Panc1 (cell line): ENCODE data around the gene FARS2. TPM values are rescaled to one million over a fixed set of nuclear protein-coding genes. Genes with fewer than 3 reads are reported as not detected.

ENCODE experiments used
- ATAC-seq: fragments of 200-7000 bp; cut with Tn5 transposase; 2 replicates; pipeline ENCODE4 v1.9.1; 2020; ENCODE audit warnings: mild to moderate bottlenecking, moderate library complexity
- BruUV-seq: library from RNA; stranded (reverse); fragments of 400-500 nt; replicated peaks from 2 replicates; lab custom pipeline; 2021; lab: Mats Ljungman, UMichigan
- CTCF ChIA-PET: fragments of 300-600 bp; sonication (Branson Sonifier 250); formaldehyde crosslinking; loops from one replicate; lab custom pipeline; 2022; ENCODE audit warnings: antibody characterized with exemption; lab: Charles Lee
- POLR2A ChIA-PET: fragments of 300-600 bp; sonication (Branson Sonifier 250); formaldehyde crosslinking; loops from one replicate; lab custom pipeline; 2022; ENCODE audit warnings: antibody characterized with exemption; lab: Charles Lee
- DNase-seq: peaks from one replicate; pipeline ENCODE4 v3.0.0-alpha.2; 2010; ENCODE audit warnings: low read depth, low spot score
- H3K27ac ChIP-seq: 2 replicates; pipeline ENCODE4 v1.5.1; 2011; ENCODE audit warnings: mild to moderate bottlenecking, low read length, inconsistent platforms
- H3K27me3 ChIP-seq: fragments of 200-500 bp; sonication (Bioruptor generic); 2 replicates; pipeline ENCODE4 v1.6.0; 2014; ENCODE audit warnings: low read length, inconsistent platforms; ENCODE audit not compliant: control insufficient read depth, insufficient read depth
- H3K36me3 ChIP-seq: fragments of 200-500 bp; sonication (Bioruptor generic); 2 replicates; pipeline ENCODE4 v1.5.1; 2014; ENCODE audit warnings: inconsistent platforms, mild to moderate bottlenecking, low read length, moderate library complexity; ENCODE audit not compliant: control insufficient read depth, insufficient read depth
- H3K4me1 ChIP-seq: 2 replicates; pipeline ENCODE4 v1.5.1; 2011; ENCODE audit warnings: inconsistent platforms, mild to moderate bottlenecking, low read length, moderate library complexity; ENCODE audit not compliant: control insufficient read depth, insufficient read depth
- H3K4me3 ChIP-seq, 2 experiments: 2 replicates each; pipeline ENCODE4 v1.5.1; 2011 to 2012; ENCODE audit warnings: low read depth in 2 of 2, low read length in 2 of 2, mild to moderate bottlenecking in 2 of 2, inconsistent platforms in 1 of 2, moderate library complexity in 1 of 2
- H3K9me3 ChIP-seq: fragments of 200-500 bp; sonication (Bioruptor generic); 2 replicates; pipeline ENCODE4 v1.5.1; 2014; ENCODE audit warnings: low read depth, mild to moderate bottlenecking, inconsistent platforms, low read length, moderate library complexity; ENCODE audit not compliant: control insufficient read depth, insufficient read depth
- POLR2AphosphoS5 ChIP-seq: IDR thresholded peaks from 2 replicates; pipeline ENCODE4 v1.6.1; 2012; ENCODE audit warnings: mild to moderate bottlenecking, low read depth, low read length, moderate library complexity
- REST ChIP-seq, 2 experiments: IDR thresholded peaks; 2 replicates each; pipeline ENCODE4 v1.6.1; 2011 to 2012; ENCODE audit warnings: low read depth in 2 of 2, control low read depth in 1 of 2, low read length in 1 of 2, mild to moderate bottlenecking in 1 of 2, moderate library complexity in 1 of 2; ENCODE audit not compliant: insufficient read depth in 1 of 2
- SIN3A ChIP-seq: IDR thresholded peaks from 2 replicates; pipeline ENCODE4 v1.6.1; 2012; ENCODE audit warnings: low read depth, mild to moderate bottlenecking, low read length, moderate library complexity, borderline replicate concordance; ENCODE audit not compliant: insufficient read depth
- TCF7L2 ChIP-seq: IDR thresholded peaks from 2 replicates; pipeline ENCODE4 v1.6.1; 2011; ENCODE audit warnings: mild to moderate bottlenecking, low read depth, low read length, inconsistent platforms
- in situ Hi-C: cut with HindIII; loops from 2 replicates; pipeline ENCODE4 v1.10.0; 2016; ENCODE audit warnings: low sequenced_read_pairs, low pct_unique_long_range_greater_than_20kb
- intact Hi-C: fragments of 100-400 bp; cut with micrococcal nuclease; formaldehyde crosslinking; loops from one replicate; pipeline ENCODE4 v1.10.0; 2022; ENCODE audit not compliant: unreplicated experiment
- total RNA-seq: library from RNA; stranded (reverse); gene quantifications from one replicate; pipeline ENCODE4 v1.2.1, GENCODE V29; 2021; ENCODE audit not compliant: unreplicated experiment
- TF ChIP-seq, protein P1 (sequence below): fragments of 450-650 bp; IDR thresholded peaks from 2 replicates; pipeline ENCODE4 v1.5.1; 2017; ENCODE audit warnings: mild to moderate bottlenecking

Gene FARS2
- total RNA-seq, 1 experiment from 2014 or later = 12.8 TPM

GRCh38 chr6:5442916-5443315, 181.6 kb downstream of the FARS2 start:
- no peak overlapping the region for H3K27ac ChIP-seq
- ChIA-PET POLR2A (no interaction called here), CTCF (no interaction called here)
- H3K27me3 ChIP-seq = no peaks in the 10 kb centered on the region
- intact Hi-C loops = no loop called here
- 0 out of 2 replicates have a peak, but pooled peaks cover 2% of the 10 kb centered on the region for H3K4me1 ChIP-seq
- no peak for TF ChIP-seq POLR2AphosphoS5
- TF ChIP-seq, protein P1, sequence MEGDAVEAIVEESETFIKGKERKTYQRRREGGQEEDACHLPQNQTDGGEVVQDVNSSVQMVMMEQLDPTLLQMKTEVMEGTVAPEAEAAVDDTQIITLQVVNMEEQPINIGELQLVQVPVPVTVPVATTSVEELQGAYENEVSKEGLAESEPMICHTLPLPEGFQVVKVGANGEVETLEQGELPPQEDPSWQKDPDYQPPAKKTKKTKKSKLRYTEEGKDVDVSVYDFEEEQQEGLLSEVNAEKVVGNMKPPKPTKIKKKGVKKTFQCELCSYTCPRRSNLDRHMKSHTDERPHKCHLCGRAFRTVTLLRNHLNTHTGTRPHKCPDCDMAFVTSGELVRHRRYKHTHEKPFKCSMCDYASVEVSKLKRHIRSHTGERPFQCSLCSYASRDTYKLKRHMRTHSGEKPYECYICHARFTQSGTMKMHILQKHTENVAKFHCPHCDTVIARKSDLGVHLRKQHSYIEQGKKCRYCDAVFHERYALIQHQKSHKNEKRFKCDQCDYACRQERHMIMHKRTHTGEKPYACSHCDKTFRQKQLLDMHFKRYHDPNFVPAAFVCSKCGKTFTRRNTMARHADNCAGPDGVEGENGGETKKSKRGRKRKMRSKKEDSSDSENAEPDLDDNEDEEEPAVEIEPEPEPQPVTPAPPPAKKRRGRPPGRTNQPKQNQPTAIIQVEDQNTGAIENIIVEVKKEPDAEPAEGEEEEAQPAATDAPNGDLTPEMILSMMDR = no peak
- TF ChIP-seq REST (IDR thresholded peaks at IDR 0.05; ENCODE audit: insufficient read depth in 1 of 2, low read depth in 2 of 2, low read length in 1 of 2) = no peak
- no peak for TF ChIP-seq SIN3A
- no peak for TF ChIP-seq TCF7L2
- ATAC-seq (no peak), DNase-seq (no peak)
- H3K9me3 ChIP-seq = no peaks in the 10 kb centered on the region
- no peaks in the 10 kb centered on the region for H3K36me3 ChIP-seq
- H3K4me3 ChIP-seq = no peak overlapping the region
- in situ Hi-C loops = no loop called here
- no TSS peak for BruUV-seq

DNA sequence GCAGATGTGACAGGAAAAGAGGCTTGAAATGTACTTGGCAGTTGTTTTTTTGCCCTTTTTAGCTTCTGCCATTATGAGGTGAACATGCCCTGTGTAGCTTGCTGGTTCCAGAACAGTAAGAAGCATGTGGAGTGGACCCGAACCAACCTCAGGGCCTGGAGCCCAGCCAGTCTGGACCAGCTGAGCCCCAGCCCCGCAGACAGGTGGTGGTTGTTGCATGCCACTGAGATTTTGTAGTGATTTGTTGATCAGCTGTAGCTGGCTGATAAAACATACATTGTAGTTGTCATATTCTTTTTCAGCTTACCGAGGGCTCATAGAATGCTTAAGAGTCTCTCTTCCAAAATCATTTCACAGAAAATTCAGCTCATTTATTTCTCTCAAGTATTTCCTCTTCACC, 182.2 kb downstream of the FARS2 start:
- no peaks in the 10 kb centered on the region for H3K36me3 ChIP-seq
- ChIA-PET CTCF (no interaction called here), POLR2A (interaction anchor here (0.5 to 0.6 kb wide), 2 partner anchors 9 to 78 kb away, joined by 4 to 5 read pairs; no protein-coding TSS in a partner anchor)
- no peak overlapping the region for H3K27ac ChIP-seq
- H3K9me3 ChIP-seq = no peaks in the 10 kb centered on the region
- in situ Hi-C loops = no loop called here
- BruUV-seq = no TSS peak
- TF ChIP-seq POLR2AphosphoS5 = no peak
- no peak for TF ChIP-seq TCF7L2
- TF ChIP-seq, protein P1 = no peak
- no peak for TF ChIP-seq REST (IDR thresholded peaks at IDR 0.05; ENCODE audit: insufficient read depth in 1 of 2, low read depth in 2 of 2, low read length in 1 of 2)
- TF ChIP-seq SIN3A = no peak
- DNase-seq (no peak), ATAC-seq (no peak)
- H3K4me3 ChIP-seq = no peak overlapping the region
- intact Hi-C loops = no loop called here
- 0 out of 2 replicates have a peak, but pooled peaks cover 2% of the 10 kb centered on the region for H3K4me1 ChIP-seq
- no peaks in the 10 kb centered on the region for H3K27me3 ChIP-seq
